Mucosa of descending colon (tissue), 3 donors: ENCODE measurements around the gene XRCC3. TPM values are rescaled to one million over a fixed set of nuclear protein-coding genes. Genes with fewer than 3 reads are reported as not detected.

Experiments
- ATAC-seq: fragments of 200-7000 bp; cut with Tn5 transposase; one replicate; pipeline ENCODE4 v1.9.1; 2020; ENCODE audit warnings: mild to moderate bottlenecking, moderate library complexity
- DNase-seq, 3 donors: peaks; one replicate each; pipeline ENCODE4 v3.0.0-alpha.2; 2020
- H3K36me3 ChIP-seq: fragments of 200-600 bp; one replicate; pipeline ENCODE4 v1.8.0; 2021; ENCODE audit warnings: low read depth, mild to moderate bottlenecking
- H3K4me1 ChIP-seq: fragments of 200-600 bp; one replicate; pipeline ENCODE4 v1.8.0; 2021; ENCODE audit warnings: low read depth, mild to moderate bottlenecking
- H3K4me3 ChIP-seq: fragments of 200-600 bp; one replicate; pipeline ENCODE4 v1.8.0; 2021; ENCODE audit warnings: mild to moderate bottlenecking
- H3K9me3 ChIP-seq: fragments of 200-600 bp; one replicate; pipeline ENCODE4 v1.8.0; 2021; ENCODE audit warnings: mild to moderate bottlenecking
- intact Hi-C, 2 donors: fragments of 100-400 bp; cut with DNase I in 1 of 2; cut with micrococcal nuclease in 1 of 2; formaldehyde crosslinking; loops; one replicate each; pipeline versions ENCODE4 v1.11.0 to v1.11.1; 2022; cut with DNase I, micrococcal nuclease
- total RNA-seq, 3 donors: library from RNA; stranded (reverse); fragmentation: NEBNext Ultra II Directional in 2 of 3; extraction: Animal tissue kit (Norgen Biotek cat#: 25700) in 2 of 3; gene quantifications; one replicate each; pipeline versions ENCODE4 v1.2.1 to v1.2.4, GENCODE V29; 2021 to 2023
- TF ChIP-seq, protein P1 (sequence below): fragments of 200-600 bp; IDR thresholded peaks from one replicate; pipeline ENCODE4 v1.8.0; 2022; ENCODE audit warnings: antibody characterized with exemption, mild to moderate bottlenecking
- donor health status: DM: no; HTN: no; CAD: no; lungs with moderate emphysema.
- donor health status: DM: no; HTN: no; CAD: no.
- donor health status: DM: no; HTN: yes; CAD: no.

Gene XRCC3
- total RNA-seq, 3 donors from 2014 or later, result 7.7 to 17.8 (median 11.0) TPM

DNA sequence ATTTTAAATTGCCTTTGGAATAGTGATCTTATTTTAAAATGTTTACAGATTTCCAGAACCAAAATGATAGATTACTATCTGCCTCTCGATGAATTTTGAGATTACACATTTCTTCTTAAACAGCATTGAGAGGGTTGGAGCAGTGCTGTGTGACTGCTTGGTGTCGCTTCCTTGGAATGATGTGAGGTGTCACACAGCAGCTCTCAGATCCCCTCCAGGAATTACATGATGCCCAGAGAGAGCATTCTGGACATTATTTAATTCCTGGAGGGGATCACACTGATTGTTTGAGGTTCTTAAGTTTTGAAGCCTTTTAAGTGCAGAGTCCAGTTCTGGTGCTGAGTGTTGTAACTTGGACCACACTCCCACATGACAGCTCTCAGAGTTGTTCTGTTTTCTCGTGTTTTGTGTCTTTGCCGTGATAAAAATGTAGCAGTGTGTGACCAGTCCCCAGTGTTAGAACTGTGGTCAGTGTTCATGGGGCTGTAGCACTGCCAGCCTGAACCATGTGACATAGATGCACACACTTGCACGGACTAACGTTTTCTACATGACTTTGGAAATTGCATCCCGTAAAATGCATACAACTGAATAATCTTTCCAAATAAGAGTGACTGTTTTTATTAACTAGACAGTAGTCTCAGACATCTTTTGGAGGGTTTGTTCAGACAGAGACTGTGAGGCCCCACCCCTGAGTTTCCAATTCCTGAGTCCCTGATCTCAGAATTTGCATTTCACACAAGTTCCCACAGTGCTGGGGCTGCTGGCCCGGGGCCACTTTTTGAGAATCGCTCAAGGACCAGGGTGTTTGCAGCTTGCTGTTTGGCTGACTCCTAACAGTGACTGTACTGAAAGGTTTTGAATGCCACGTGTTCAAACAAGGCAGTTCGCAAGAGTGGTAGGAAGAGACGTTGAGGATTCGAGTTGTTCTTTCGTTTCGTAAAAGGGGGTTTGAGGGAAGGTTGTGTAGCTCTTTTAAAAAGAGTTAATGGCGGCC, 26.0 kb downstream of the XRCC3 start:
- H3K36me3 ChIP-seq, result peaks cover 18% of the 10 kb centered on the region
- peaks cover 4% of the 10 kb centered on the region for H3K4me1 ChIP-seq
- no peaks in the 10 kb centered on the region for H3K9me3 ChIP-seq
- peak in 2 of 3 donors; percentile 36 to 42 for DNase-seq
- peak; percentile 16 for ATAC-seq
- TF ChIP-seq, protein P1, sequence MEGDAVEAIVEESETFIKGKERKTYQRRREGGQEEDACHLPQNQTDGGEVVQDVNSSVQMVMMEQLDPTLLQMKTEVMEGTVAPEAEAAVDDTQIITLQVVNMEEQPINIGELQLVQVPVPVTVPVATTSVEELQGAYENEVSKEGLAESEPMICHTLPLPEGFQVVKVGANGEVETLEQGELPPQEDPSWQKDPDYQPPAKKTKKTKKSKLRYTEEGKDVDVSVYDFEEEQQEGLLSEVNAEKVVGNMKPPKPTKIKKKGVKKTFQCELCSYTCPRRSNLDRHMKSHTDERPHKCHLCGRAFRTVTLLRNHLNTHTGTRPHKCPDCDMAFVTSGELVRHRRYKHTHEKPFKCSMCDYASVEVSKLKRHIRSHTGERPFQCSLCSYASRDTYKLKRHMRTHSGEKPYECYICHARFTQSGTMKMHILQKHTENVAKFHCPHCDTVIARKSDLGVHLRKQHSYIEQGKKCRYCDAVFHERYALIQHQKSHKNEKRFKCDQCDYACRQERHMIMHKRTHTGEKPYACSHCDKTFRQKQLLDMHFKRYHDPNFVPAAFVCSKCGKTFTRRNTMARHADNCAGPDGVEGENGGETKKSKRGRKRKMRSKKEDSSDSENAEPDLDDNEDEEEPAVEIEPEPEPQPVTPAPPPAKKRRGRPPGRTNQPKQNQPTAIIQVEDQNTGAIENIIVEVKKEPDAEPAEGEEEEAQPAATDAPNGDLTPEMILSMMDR, result no peak
- H3K4me3 ChIP-seq, result no peak overlapping the region
- intact Hi-C loops, result no loop called here

DNA sequence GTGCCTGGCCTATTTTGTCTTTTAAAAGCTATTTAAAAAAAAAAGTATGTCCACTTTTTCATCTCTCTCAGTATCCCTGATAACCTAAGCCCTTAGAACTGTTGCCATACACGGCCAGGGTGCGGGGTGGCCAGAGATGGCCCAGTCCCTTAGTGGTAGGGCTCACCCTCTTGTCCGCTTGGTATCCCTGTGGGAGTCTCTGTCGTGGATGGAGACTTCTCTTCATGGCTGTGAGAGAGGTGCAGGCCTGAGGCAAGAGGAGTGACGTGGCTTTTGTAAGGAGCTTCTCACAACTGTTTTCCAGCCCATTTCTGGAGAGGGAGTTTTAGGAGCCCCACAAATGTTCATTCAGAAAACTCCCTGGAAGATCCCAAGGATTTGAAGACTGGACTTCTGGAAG, 26.8 kb downstream of the XRCC3 start:
- peaks cover 4% of the 10 kb centered on the region for H3K4me1 ChIP-seq
- intact Hi-C loops, result no loop called here
- no peak for DNase-seq
- no peak for ATAC-seq
- TF ChIP-seq, protein P1, result no peak
- no peaks in the 10 kb centered on the region for H3K9me3 ChIP-seq
- H3K4me3 ChIP-seq, result no peak overlapping the region
- H3K36me3 ChIP-seq, result peaks cover 18% of the 10 kb centered on the region

DNA sequence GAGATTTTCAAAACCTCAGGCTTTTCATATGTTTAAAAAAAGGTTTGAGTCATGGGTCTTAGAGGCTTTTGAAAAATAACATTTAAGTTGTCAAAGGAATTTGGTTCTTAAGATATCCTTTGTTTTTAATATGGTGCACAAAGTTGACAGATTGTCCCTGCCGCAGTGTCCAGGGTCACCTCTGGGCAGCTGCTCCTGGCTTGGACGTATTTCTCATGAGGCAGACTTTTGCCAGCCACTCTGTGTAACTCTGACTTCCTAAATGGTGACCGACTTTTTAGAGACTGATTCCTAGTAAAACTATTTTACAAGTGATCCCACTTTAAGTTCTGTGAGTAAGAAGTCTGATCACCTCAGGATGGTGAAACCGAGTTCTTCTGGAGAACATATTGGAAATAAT, 27.5 kb downstream of the XRCC3 start:
- H3K4me1 ChIP-seq, result no peaks in the 10 kb centered on the region
- ATAC-seq (no peak), DNase-seq (no peak)
- intact Hi-C loops, result no loop called here
- peaks cover 18% of the 10 kb centered on the region for H3K36me3 ChIP-seq
- H3K4me3 ChIP-seq, result no peak overlapping the region
- TF ChIP-seq, protein P1, result no peak
- no peaks in the 10 kb centered on the region for H3K9me3 ChIP-seq

DNA sequence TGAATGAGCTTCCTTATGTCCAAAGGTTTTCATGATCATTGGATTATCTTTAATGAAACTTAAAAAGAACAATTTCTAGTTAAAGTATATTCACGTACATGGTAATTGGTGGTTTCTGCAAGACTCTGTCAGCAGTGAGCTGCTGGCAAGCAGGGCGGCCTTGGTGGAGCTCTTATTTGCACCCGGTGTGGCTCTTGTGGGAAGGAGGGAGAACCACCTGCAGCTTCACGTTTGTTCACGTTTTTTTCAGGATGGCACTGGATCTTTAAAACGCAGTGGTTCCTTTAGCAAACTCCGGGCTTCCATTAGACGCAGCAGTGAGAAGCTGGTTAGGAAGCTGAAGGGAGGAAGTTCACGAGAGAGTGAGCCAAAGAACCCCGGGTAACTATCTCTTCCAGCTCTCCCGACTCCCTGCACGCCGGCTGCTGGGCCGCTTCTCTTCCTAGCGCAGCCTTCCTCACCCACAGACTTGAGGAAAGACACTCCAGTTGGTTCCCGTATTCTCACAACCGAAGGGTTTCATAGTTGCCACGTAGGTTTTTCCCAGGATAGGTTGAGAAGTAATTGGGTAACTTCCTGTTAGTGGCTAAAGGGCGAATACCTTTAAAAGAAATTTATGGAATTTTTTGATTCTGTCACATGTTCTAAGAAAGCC, 28.3 kb downstream of the XRCC3 start:
- TF ChIP-seq, protein P1, result no peak
- Histone ChIP-seq H3K4me3 (no peak overlapping the region), H3K9me3 (no peaks in the 10 kb centered on the region), H3K36me3 (peaks cover 18% of the 10 kb centered on the region), H3K4me1 (no peaks in the 10 kb centered on the region)
- ATAC-seq (no peak), DNase-seq (no peak)
- intact Hi-C loops, result no loop called here

DNA sequence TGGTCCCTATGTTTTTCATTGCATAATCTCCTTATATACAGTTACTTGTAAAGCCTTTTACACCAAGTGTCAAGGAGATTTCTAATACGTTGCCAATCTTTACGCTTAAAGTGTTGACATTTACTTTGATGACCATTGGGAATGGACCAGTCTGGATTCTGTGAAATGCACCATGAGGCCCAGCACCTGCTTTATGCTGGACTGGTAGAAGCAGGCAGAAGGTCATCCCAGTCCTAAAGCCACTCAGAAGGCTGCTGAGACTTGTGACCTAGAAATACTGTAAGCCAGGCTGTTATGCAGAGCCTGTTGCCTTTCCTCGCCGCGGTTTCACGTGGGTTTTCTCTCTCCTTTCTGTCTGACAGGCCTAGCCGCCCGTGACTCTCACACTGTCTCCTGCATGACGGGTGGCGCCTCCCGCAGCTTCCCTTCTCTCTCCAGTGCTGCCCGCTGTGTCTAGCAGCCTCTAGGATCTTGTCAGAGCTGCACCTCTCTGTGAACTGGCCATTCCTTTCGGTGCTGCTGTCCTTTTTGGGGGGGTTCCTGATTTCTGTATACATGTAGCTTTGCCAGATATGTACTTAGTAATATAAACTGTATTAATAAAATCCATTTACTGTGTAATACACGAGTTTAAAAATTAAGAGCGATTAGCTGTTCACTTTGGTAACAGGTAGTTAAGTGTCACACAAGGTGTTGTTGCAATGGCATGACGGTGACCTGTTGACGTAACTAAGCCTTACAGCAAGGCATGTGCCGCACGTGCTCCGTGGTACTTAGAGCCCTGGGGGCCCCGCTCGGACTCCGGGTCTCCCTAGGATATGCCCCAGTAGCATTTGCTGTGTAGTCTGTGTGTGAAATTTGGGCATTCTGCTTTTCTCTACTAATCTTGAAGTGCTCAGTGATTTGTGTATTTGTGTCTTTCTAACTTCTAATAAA, 29.7 kb downstream of the XRCC3 start:
- Histone ChIP-seq H3K9me3 (no peaks in the 10 kb centered on the region), H3K36me3 (peaks cover 22% of the 10 kb centered on the region), H3K4me1 (no peaks in the 10 kb centered on the region), H3K4me3 (no peak overlapping the region)
- no peak for ATAC-seq
- intact Hi-C loops, result no loop called here
- TF ChIP-seq, protein P1, result no peak
- no peak for DNase-seq
